Cardiac muscle cell (in vitro differentiated cells and primary cell): ENCODE measurements around the gene LMNA. TPM values are rescaled to one million over a fixed set of nuclear protein-coding genes. Genes with fewer than 3 reads are reported as not detected.
"Not testable (repeated sequence)": the region's sequence is repeated elsewhere in the genome, so short reads cannot be mapped to it uniquely, and the experiment has no call there.

Source experiments
- DNase-seq, 2 donors: peaks; one replicate each; pipeline versions ENCODE4 v3.0.0 to v3.0.0-alpha.2; 2010 to 2017; ENCODE audit warnings: low read depth in 1 of 2, low spot score in 1 of 2
- H3K27ac ChIP-seq: fragments of 200-600 bp; sonication (generic); 2 replicates; pipeline ENCODE4 v1.5.1; 2016
- H3K27me3 ChIP-seq: fragments of 200-600 bp; sonication (generic); 2 replicates; pipeline ENCODE4 v1.6.0; 2016; ENCODE audit warnings: control low read depth
- H3K36me3 ChIP-seq: fragments of 200-600 bp; sonication (generic); 2 replicates; pipeline ENCODE4 v1.5.1; 2016; ENCODE audit warnings: control low read depth
- H3K4me1 ChIP-seq: fragments of 200-600 bp; sonication (generic); 2 replicates; pipeline ENCODE4 v1.8.1; 2017; ENCODE audit warnings: low read depth, mild to moderate bottlenecking, mixed run types
- H3K4me3 ChIP-seq: fragments of 200-600 bp; sonication (generic); 2 replicates; pipeline ENCODE4 v1.5.1; 2016; ENCODE audit warnings: mild to moderate bottlenecking
- H3K9me3 ChIP-seq: fragments of 200-600 bp; sonication (generic); 2 replicates; pipeline ENCODE4 v1.5.1; 2017; ENCODE audit warnings: low read depth, mild to moderate bottlenecking, control low read depth
- polyA plus RNA-seq: library from polyadenylated mRNA; unstranded; fragments of >200 nt; fragmentation: Nextera tagmentation; extraction: Ambion mirVana; gene quantifications from 2 replicates; pipeline ENCODE4 v1.2.1, GENCODE V29; 2016
- total RNA-seq: library from RNA; depleted of rRNA; stranded (reverse); fragments of >200 nt; gene quantifications from 2 replicates; pipeline ENCODE4 v1.2.3, GENCODE V29; 2016
- TF ChIP-seq, protein P1 (sequence below): IDR thresholded peaks from 2 replicates; pipeline ENCODE4 v1.5.1; 2012; ENCODE audit warnings: low read depth, mild to moderate bottlenecking, low read length

The LMNA gene
- total and polyA plus RNA-seq, 2 experiments from 2014 or later = 128 to 149 TPM

- no peaks in the 10 kb centered on the region for H3K9me3 ChIP-seq
- no peaks in the 10 kb centered on the region for H3K36me3 ChIP-seq
- peaks cover 52% of the 10 kb centered on the region for H3K4me1 ChIP-seq
- TF ChIP-seq, protein P1, sequence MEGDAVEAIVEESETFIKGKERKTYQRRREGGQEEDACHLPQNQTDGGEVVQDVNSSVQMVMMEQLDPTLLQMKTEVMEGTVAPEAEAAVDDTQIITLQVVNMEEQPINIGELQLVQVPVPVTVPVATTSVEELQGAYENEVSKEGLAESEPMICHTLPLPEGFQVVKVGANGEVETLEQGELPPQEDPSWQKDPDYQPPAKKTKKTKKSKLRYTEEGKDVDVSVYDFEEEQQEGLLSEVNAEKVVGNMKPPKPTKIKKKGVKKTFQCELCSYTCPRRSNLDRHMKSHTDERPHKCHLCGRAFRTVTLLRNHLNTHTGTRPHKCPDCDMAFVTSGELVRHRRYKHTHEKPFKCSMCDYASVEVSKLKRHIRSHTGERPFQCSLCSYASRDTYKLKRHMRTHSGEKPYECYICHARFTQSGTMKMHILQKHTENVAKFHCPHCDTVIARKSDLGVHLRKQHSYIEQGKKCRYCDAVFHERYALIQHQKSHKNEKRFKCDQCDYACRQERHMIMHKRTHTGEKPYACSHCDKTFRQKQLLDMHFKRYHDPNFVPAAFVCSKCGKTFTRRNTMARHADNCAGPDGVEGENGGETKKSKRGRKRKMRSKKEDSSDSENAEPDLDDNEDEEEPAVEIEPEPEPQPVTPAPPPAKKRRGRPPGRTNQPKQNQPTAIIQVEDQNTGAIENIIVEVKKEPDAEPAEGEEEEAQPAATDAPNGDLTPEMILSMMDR = peak; percentile 2
- no peak overlapping the region for H3K27ac ChIP-seq
- no peak overlapping the region for H3K4me3 ChIP-seq
- H3K27me3 ChIP-seq = no peaks in the 10 kb centered on the region
- DNase-seq = no peak
Measured at GRCh38 chr1:156119503-156120209, 5.1 kb downstream of the LMNA start.

DNA sequence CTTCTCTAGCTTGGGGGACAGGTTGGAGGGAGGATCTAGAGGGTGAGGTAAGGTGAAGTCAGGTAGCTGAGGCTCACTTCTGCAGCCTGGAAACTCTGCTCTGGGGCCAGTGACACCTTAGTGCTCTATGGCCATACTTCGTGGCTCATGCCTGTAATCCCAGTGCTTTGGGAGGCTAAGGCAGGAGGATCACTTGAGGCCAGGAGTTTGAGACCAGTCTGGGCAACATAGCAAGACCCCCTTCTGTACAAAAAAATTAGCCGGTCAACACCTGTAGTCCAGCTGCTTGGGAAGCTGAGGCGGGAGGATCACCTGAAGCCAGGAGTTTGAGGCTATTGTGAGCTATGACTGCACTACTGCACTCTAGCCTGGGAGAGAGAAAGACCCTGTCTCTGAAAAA is 5.8 kb downstream of the LMNA start:
- DNase-seq = no peak
- Histone ChIP-seq H3K9me3 (no peaks in the 10 kb centered on the region), H3K27me3 (no peaks in the 10 kb centered on the region), H3K36me3 (no peaks in the 10 kb centered on the region), H3K27ac (no peak overlapping the region), H3K4me3 (no peak overlapping the region), H3K4me1 (peaks cover 58% of the 10 kb centered on the region)
- TF ChIP-seq, protein P1 = no peak

DNA sequence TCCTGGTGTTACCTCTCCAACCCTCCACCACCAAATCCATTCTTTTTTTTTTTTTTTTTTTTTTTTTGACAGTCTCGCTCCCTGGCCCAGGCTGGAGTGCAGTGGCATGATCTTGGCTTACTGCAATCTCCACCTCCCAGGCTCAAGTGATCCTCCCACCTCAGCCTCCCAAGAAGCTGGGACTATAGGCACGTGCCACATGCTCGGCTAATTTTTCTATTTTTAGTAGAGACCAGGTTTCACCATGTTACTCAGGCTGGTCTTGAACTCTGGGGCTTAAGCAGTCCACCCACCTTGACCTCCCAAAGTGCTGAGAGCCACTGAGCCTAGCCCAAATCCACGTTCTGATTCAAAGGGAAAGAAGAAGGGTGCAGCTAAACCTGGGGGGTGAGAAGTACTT is 6.5 kb downstream of the LMNA start:
- H3K9me3 ChIP-seq, H3K36me3 ChIP-seq, H3K4me3 ChIP-seq, H3K27me3 ChIP-seq, DNase-seq: not testable (repeated sequence)
- Histone ChIP-seq H3K27ac (peak overlapping the region; percentile 97), H3K4me1 (peaks cover 59% of the 10 kb centered on the region)

- no peaks in the 10 kb centered on the region for H3K9me3 ChIP-seq
- TF ChIP-seq, protein P1 = no peak
- no peaks in the 10 kb centered on the region for H3K36me3 ChIP-seq
- DNase-seq = no peak
- peak overlapping the region; percentile 97 for H3K27ac ChIP-seq
- peaks cover 59% of the 10 kb centered on the region for H3K4me1 ChIP-seq
- no peaks in the 10 kb centered on the region for H3K27me3 ChIP-seq
- no peak overlapping the region for H3K4me3 ChIP-seq
Measured at GRCh38 chr1:156121457-156121856, 6.9 kb downstream of the LMNA start.

DNA sequence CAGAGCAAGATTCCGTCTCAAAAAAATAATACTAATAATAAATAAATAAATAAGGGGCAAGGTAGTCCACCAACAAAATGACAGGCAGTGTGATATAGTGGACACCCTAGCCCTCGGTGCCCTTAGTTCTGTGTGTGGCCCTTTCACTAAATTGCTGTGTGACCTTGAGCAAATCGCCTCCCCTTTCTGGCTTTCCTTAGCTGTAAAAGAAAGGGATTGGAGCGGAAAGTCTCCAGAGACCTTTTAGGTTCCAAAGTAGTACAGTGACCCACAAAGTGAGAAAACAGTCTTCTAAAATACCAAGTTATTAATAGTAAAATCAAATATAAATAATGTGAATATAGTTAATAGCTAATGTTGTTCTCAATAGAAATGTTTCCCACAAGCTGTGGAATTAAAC is 7.6 kb downstream of the LMNA start:
- H3K9me3 ChIP-seq = no peaks in the 10 kb centered on the region
- TF ChIP-seq, protein P1 = no peak
- no peak for DNase-seq
- no peaks in the 10 kb centered on the region for H3K27me3 ChIP-seq
- H3K4me3 ChIP-seq = no peak overlapping the region
- H3K36me3 ChIP-seq = no peaks in the 10 kb centered on the region
- H3K27ac ChIP-seq = peak overlapping the region; percentile 97
- peaks cover 63% of the 10 kb centered on the region for H3K4me1 ChIP-seq

DNA sequence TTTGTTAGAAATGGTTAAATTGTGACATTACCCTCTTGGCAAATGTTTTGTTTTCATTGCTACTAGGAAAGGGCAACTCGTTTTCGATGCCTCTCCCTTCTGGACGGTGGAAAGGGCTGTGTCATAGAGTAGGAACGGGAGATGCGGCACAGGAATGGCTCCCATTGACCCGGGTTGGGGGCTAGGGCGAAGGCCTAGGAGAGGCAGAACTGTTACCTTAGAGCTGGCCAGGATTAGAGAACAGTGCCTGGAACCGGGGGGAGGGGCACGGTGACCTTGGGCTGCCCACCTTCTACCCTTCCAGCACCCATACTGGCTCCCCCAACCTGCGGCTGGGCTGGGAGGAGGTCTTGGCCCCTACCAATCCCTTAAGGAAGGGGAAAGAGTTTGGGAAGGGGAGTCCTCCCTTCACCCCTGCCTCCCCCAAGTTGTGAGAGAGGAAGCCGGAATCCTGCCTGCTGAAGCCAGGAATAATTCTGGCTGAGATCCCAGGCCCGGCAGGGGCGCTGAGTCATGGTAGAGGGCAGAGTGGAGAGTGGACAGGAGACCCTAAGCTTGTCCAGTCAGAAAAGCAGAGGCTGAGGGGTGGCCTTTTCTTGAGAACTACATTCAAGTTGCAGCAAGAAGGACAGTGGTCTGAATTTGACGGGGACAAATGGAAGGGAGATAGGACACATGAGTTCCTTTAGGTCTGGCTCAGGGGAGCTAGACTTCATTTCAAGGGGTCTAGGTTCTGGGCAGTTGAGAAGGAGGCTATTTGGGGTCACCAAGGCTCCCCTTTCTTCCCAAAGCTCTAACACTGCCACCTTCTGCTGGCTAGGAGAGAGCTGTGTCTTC is 8.2 kb downstream of the LMNA start:
- Histone ChIP-seq H3K9me3 (no peaks in the 10 kb centered on the region), H3K27me3 (no peaks in the 10 kb centered on the region), H3K36me3 (no peaks in the 10 kb centered on the region), H3K4me3 (no peak overlapping the region), H3K27ac (peak overlapping the region; percentile 97), H3K4me1 (peaks cover 64% of the 10 kb centered on the region)
- peak; percentile 64 to 93 for DNase-seq
- TF ChIP-seq, protein P1 = no peak
